HG03045 (cell line): ENCODE measurements around the gene CD4.

Source experiments
- ATAC-seq: cut with Tn5 transposase; IDR thresholded peaks from one replicate; pipeline ENCODE4 v1.9.1; 2021; ENCODE audit warnings: mild to moderate bottlenecking, moderate library complexity; ENCODE audit not compliant: unreplicated experiment

CD4 gene

GRCh38 chr12:6777386-6777785, 11.9 kb upstream of the CD4 start:
- no peak for ATAC-seq

- no peak for ATAC-seq
These were observed 11.1 kb upstream of the CD4 start for GRCh38 chr12:6778217-6778573.

GRCh38 chr12:6778574-6779550, 10.5 kb upstream of the CD4 start:
- peak; percentile 62 for ATAC-seq

GRCh38 chr12:6779708-6780432, 9.5 kb upstream of the CD4 start:
- ATAC-seq: no peak

GRCh38 chr12:6780573-6780972, 8.8 kb upstream of the CD4 start:
- ATAC-seq: no peak

- no peak for ATAC-seq
These were observed 7.2 kb upstream of the CD4 start for GRCh38 chr12:6782119-6782518.

- ATAC-seq: no peak
These were observed 6.3 kb upstream of the CD4 start for GRCh38 chr12:6782850-6783566.

GRCh38 chr12:6783828-6784227, 5.5 kb upstream of the CD4 start:
- no peak for ATAC-seq

GRCh38 chr12:6784296-6784695, 5.0 kb upstream of the CD4 start:
- ATAC-seq: no peak

- no peak for ATAC-seq
These were observed 4.6 kb upstream of the CD4 start for GRCh38 chr12:6784761-6785160.

- ATAC-seq: no peak
These were observed 2.8 kb upstream of the CD4 start for GRCh38 chr12:6786416-6787094.

GRCh38 chr12:6787309-6787708, 2.0 kb upstream of the CD4 start:
- ATAC-seq: no peak

GRCh38 chr12:6790496-6791150, 1.3 kb downstream of the CD4 start:
- no peak for ATAC-seq

- ATAC-seq: no peak
These were observed 2.7 kb downstream of the CD4 start for GRCh38 chr12:6791931-6792520.

GRCh38 chr12:6792522-6793201, 3.3 kb downstream of the CD4 start:
- no peak for ATAC-seq

- no peak for ATAC-seq
These were observed 5.8 kb downstream of the CD4 start for GRCh38 chr12:6795088-6795487.

GRCh38 chr12:6796576-6796975, 7.2 kb downstream of the CD4 start:
- no peak for ATAC-seq

- ATAC-seq: no peak
These were observed 9.8 kb downstream of the CD4 start for GRCh38 chr12:6799147-6799546.

- no peak for ATAC-seq
These were observed 17.8 kb downstream of the CD4 start for GRCh38 chr12:6807170-6807569.
